WERI-Rb-1 (cell line): ENCODE measurements around the gene ARHGEF6.
A peak's percentile ranks its signal among the peaks of the same experiment; 100 is the strongest.
"Not testable (repeated sequence)": the region's sequence is repeated elsewhere in the genome, so short reads cannot be mapped to it uniquely, and the experiment has no call there.

Source experiments
- DNase-seq: peaks from one replicate; pipeline ENCODE4 v3.0.0-alpha.2; 2020
- H3K27ac ChIP-seq: fragments of 250-450 bp; sonication (Bioruptor Pico); 2 replicates; pipeline ENCODE4 v1.5.1; 2020; ENCODE audit warnings: mild to moderate bottlenecking, moderate library complexity
- H3K27me3 ChIP-seq: fragments of 250-450 bp; sonication (Bioruptor Pico); 2 replicates; pipeline ENCODE4 v1.5.1; 2021; ENCODE audit warnings: mild to moderate bottlenecking, low read depth, moderate library complexity; ENCODE audit not compliant: insufficient read depth, severe bottlenecking
- H3K36me3 ChIP-seq: fragments of 250-450 bp; sonication (Bioruptor Pico); 2 replicates; pipeline ENCODE4 v1.5.1; 2020; ENCODE audit warnings: mild to moderate bottlenecking, moderate library complexity
- H3K4me3 ChIP-seq: 2 replicates; pipeline ENCODE4 v1.5.1; 2011; ENCODE audit warnings: low read depth, mild to moderate bottlenecking, control low read depth, low read length
- H3K9me3 ChIP-seq: fragments of 250-450 bp; sonication (Bioruptor Pico); 2 replicates; pipeline ENCODE4 v1.5.1; 2021; ENCODE audit warnings: mild to moderate bottlenecking, moderate library complexity; ENCODE audit not compliant: severe bottlenecking
- TF ChIP-seq, protein P1 (sequence below): IDR thresholded peaks from 2 replicates; pipeline ENCODE4 v1.5.1; 2011; ENCODE audit warnings: low read depth, mild to moderate bottlenecking, control low read depth, inconsistent platforms, low read length

The ARHGEF6 gene

DNA sequence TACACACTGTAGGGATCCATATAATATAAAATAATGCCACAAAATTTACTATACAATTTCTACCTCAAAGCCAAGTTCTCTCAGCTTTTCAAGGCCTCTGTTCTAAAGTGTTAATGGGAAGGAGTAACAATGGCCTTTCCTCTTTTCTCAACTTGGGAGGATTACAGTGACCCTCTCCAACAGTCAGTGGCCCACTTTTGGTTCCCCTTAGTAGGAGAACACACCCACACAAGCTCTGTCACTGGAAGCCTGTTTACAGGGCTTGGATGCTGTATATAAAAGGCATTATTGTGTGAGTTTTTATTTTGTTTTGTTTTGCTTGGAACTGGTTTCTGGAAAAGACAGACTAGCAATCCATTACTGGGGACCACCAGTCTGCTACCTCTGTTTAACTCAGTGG, 1.8 kb downstream of the ARHGEF6 start:
- H3K27ac ChIP-seq, result no peak overlapping the region
- H3K27me3 ChIP-seq, result peaks cover 14% of the 10 kb centered on the region
- no peaks in the 10 kb centered on the region for H3K9me3 ChIP-seq
- TF ChIP-seq, protein P1, sequence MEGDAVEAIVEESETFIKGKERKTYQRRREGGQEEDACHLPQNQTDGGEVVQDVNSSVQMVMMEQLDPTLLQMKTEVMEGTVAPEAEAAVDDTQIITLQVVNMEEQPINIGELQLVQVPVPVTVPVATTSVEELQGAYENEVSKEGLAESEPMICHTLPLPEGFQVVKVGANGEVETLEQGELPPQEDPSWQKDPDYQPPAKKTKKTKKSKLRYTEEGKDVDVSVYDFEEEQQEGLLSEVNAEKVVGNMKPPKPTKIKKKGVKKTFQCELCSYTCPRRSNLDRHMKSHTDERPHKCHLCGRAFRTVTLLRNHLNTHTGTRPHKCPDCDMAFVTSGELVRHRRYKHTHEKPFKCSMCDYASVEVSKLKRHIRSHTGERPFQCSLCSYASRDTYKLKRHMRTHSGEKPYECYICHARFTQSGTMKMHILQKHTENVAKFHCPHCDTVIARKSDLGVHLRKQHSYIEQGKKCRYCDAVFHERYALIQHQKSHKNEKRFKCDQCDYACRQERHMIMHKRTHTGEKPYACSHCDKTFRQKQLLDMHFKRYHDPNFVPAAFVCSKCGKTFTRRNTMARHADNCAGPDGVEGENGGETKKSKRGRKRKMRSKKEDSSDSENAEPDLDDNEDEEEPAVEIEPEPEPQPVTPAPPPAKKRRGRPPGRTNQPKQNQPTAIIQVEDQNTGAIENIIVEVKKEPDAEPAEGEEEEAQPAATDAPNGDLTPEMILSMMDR, result no peak
- H3K36me3 ChIP-seq, result no peaks in the 10 kb centered on the region
- H3K4me3 ChIP-seq, result no peak overlapping the region
- DNase-seq, result no peak

DNA sequence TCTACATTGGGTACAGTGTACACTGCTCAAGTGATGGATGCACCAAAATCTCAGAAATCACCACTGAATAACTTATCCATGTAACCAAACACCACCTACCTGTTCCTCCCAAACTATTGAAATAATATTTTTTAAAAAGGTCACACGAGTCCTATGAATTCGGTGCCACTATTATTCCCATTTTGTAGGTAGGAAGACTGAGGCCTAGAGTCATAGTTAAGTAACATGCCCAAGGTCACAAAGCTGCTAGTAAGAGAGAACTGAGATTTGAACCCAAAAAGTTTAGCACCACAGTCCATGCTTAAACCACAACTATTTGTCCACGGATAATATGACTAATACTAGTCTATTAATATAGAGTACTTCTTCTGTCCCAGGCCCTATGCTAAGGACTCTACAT, 2.7 kb downstream of the ARHGEF6 start:
- Histone ChIP-seq H3K27me3 (peaks cover 12% of the 10 kb centered on the region), H3K4me3 (no peak overlapping the region), H3K27ac (no peak overlapping the region)

GRCh38 chrX:136773648-136774047, 7.1 kb downstream of the ARHGEF6 start:
- no peak overlapping the region for H3K4me3 ChIP-seq
- TF ChIP-seq, protein P1, result no peak
- peaks cover 15% of the 10 kb centered on the region for H3K27me3 ChIP-seq
- no peak for DNase-seq
- H3K36me3 ChIP-seq, result no peaks in the 10 kb centered on the region
- no peak overlapping the region for H3K27ac ChIP-seq
- H3K9me3 ChIP-seq, result no peaks in the 10 kb centered on the region

More for the DNA sequence above, 2.7 kb downstream of the ARHGEF6 start:
- Histone ChIP-seq H3K9me3 (no peaks in the 10 kb centered on the region), H3K36me3 (no peaks in the 10 kb centered on the region)
- TF ChIP-seq, protein P1, result no peak
- no peak for DNase-seq

GRCh38 chrX:136771869-136772268, 8.9 kb downstream of the ARHGEF6 start:
- H3K9me3 ChIP-seq, H3K27ac ChIP-seq, DNase-seq, H3K4me3 ChIP-seq, H3K36me3 ChIP-seq: not testable (repeated sequence)
- H3K27me3 ChIP-seq, result peaks cover 33% of the 10 kb centered on the region

DNA sequence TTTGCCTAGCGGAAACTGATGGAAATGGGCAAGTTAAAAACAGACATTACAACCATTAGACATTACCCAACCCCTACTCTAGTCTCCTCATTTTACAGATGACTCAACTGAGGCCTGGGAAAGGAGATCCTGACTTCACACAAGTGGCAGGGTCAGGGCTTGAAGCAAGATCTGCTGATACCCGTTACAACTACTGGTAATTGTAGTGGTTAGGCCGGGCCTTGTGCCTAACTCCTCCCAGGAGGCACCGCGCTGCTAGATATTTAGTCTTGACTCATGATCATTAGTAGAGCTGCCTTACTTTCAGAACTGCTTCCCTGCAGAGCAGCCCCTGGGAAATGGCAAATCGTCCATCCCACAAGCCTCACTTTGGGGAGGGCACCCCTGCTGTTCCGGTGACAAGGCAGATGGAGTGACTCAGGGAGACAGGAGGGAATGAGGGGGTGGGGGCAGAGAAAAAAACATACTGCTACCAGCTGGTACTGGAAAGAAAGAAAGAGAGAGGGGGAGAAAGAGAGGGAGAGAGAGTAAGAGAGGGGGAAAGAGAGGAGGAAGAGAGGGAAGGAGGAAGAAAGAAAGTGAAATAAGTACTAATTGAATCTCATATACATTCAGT, 12.2 kb downstream of the ARHGEF6 start:
- no peaks in the 10 kb centered on the region for H3K36me3 ChIP-seq
- no peak overlapping the region for H3K4me3 ChIP-seq
- H3K9me3 ChIP-seq, result peaks cover 6% of the 10 kb centered on the region
- TF ChIP-seq, protein P1, result no peak
- DNase-seq, result no peak
- H3K27ac ChIP-seq, result no peak overlapping the region
- H3K27me3 ChIP-seq, result peaks cover 50% of the 10 kb centered on the region

- Histone ChIP-seq H3K4me3 (peak overlapping the region; percentile 36), H3K27me3 (peaks cover 55% of the 10 kb centered on the region), H3K27ac (no peak overlapping the region), H3K36me3 (no peaks in the 10 kb centered on the region), H3K9me3 (peaks cover 6% of the 10 kb centered on the region)
- TF ChIP-seq, protein P1, result no peak
- peak; percentile 29 for DNase-seq
These were observed 13.4 kb downstream of the ARHGEF6 start for GRCh38 chrX:136767104-136767941.
